Central memory CD8-positive, alpha-beta T cell (primary cell): ENCODE measurements around the gene MDM4.
"Not testable (repeated sequence)": the region's sequence is repeated elsewhere in the genome, so short reads cannot be mapped to it uniquely, and the experiment has no call there.

Source experiments
- ATAC-seq: fragments of 150-1000 bp; cut with Tn5 transposase; replicated peaks from 2 replicates; pipeline ENCODE4 v1.10.0; 2022; ENCODE audit warnings: mild to moderate bottlenecking, moderate FRiP score, moderate number of reproducible peaks; ENCODE audit not compliant: poor library complexity, severe bottlenecking; ENCODE audit errors: extremely low read depth
- DNase-seq, 2 donors: peaks; one replicate each; pipeline ENCODE4 v3.0.0; 2021; ENCODE audit warnings: low spot score in 2 of 2
- H3K27ac Mint-ChIP-seq: one replicate; pipeline ENCODE4 v1.8.0; 2022; ENCODE audit warnings: low read depth, mild to moderate bottlenecking, moderate library complexity, mixed read lengths
- H3K27me3 Mint-ChIP-seq: one replicate; pipeline ENCODE4 v1.8.0; 2022; ENCODE audit warnings: mixed read lengths
- H3K36me3 Mint-ChIP-seq: one replicate; pipeline ENCODE4 v1.8.0; 2022; ENCODE audit warnings: mild to moderate bottlenecking, moderate library complexity, mixed read lengths; ENCODE audit not compliant: insufficient read depth
- H3K4me1 Mint-ChIP-seq: one replicate; pipeline ENCODE4 v1.8.0; 2022; ENCODE audit warnings: mixed read lengths
- H3K4me3 Mint-ChIP-seq: one replicate; pipeline ENCODE4 v1.8.0; 2022; ENCODE audit warnings: mild to moderate bottlenecking, moderate library complexity, mixed read lengths
- H3K9me3 Mint-ChIP-seq: one replicate; pipeline ENCODE4 v1.8.0; 2022; ENCODE audit warnings: mixed read lengths

Gene MDM4

DNA sequence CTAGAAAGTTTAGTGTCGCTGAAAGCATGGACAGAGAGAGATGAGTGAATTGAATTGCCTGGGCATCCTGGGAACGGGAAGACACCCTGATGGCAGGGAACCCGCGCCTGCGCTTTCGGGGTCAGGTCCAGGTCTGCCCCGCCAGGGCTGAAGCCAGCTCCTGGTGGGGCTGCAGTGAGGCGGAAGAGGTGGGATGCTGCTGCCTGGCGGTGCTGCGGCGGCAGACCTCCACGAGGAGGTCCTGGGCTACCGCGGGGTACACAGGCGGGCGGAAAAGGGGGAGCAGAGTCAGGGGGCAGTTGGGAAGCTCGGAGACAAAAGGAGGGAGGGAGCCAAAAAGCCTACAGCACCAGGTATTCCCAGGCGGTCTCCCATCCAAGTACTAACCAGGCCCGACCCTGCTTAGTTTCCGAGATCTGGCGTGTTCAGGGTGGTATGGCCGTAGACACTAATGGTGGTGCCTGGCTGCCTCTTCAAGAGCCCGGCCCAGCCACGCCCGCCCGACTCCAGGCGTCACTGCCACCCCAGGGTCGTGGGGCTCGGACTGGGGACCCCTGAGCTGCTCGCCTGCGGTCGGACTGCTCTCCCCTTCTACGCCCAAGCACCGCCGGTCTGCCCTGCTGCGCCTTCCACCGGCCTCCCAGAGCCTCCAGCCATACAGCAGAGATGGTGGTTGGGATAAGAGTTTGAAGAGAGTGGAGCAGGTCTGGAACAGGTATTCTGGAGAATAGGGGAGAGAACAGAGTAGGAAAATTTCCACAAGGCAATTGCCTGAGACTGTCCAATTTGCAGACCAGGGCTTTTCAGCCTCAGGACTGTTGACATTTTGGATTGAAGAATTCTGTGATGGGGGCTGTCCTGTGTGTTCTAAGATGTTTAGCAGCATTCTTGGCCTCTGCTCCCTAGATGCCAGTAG lies 46.1 kb downstream of the MDM4 start:
- H3K4me1 Mint-ChIP-seq: peaks cover 50% of the 10 kb centered on the region
- DNase-seq (no peak), ATAC-seq (no peak)
- H3K9me3 Mint-ChIP-seq: no peaks in the 10 kb centered on the region
- no peak overlapping the region for H3K4me3 Mint-ChIP-seq
- H3K27me3 Mint-ChIP-seq: no peaks in the 10 kb centered on the region
- H3K27ac Mint-ChIP-seq: no peak overlapping the region
- peaks cover 24% of the 10 kb centered on the region for H3K36me3 Mint-ChIP-seq

DNA sequence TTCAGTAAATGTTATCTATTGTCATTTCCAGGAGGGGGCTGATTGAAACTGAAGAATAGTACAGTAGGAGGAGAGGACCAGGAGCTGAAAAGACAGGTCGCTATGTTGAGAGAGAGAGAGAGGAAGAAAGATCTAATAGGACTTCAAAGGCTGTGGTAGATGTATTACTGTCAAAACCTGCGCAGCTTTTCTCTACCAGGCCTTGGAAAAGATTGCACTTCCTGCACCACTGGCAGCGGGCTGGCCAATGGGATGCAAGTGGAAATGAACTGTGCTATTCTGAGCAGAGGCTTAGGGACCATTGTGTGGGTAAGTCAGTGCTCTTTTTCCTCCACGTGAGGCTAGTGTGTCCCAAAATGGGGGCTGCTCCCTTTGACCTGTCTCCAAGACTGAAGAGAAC lies 47.1 kb downstream of the MDM4 start:
- no peak for ATAC-seq
- DNase-seq: no peak
- Mint-ChIP-seq H3K9me3 (no peaks in the 10 kb centered on the region), H3K4me1 (peaks cover 50% of the 10 kb centered on the region), H3K27me3 (no peaks in the 10 kb centered on the region), H3K4me3 (no peak overlapping the region), H3K36me3 (peaks cover 24% of the 10 kb centered on the region), H3K27ac (peak overlapping the region; percentile 70)

DNA sequence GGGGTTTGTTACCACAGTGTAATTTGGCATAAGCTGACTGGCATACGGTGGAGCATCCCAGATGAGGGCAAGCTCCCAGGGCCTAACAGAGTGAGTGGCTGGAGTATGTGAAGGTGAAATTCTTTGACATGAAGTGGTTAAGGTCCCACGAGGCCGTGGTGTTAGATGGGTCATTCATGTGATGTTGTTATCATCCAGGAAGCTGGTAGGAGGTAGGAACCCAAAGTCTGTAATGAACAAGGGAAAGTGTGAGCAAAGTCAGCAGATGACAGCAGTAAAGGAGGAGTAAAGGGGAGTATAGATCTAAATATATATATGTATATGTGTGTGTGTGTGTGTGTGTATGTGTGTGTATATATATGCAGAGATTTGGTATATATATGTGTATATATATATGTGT lies 47.6 kb downstream of the MDM4 start:
- no peak overlapping the region for H3K4me3 Mint-ChIP-seq
- DNase-seq (no peak), ATAC-seq (no peak)
- H3K27me3 Mint-ChIP-seq: no peaks in the 10 kb centered on the region
- peak overlapping the region; percentile 70 for H3K27ac Mint-ChIP-seq
- H3K9me3 Mint-ChIP-seq: no peaks in the 10 kb centered on the region
- peaks cover 50% of the 10 kb centered on the region for H3K4me1 Mint-ChIP-seq
- H3K36me3 Mint-ChIP-seq: peaks cover 22% of the 10 kb centered on the region

DNA sequence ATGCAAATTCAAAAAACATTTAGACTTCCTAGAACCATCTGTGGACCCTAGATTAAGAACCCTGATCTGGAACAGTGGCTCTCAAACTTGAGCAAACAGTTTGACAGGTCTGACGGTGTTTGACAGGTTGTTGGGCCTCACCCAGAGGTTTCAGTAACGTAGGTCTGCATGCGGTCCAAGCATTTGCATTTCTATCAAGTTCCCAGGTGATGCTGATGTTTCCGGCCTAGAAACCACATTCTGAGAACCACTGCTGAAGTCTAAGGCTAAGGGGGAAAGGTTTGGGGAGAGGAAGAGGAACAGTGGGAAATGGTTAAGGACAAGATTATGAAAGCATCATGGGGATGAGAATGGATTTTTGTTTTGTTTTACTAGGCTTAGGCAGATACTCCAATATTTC lies 48.6 kb downstream of the MDM4 start:
- DNase-seq (peak in 1 of 2 donors; percentile 17), ATAC-seq (peak; percentile 55)
- H3K27me3 Mint-ChIP-seq: no peaks in the 10 kb centered on the region
- no peaks in the 10 kb centered on the region for H3K9me3 Mint-ChIP-seq
- peak overlapping the region; percentile 70 for H3K27ac Mint-ChIP-seq
- H3K4me3 Mint-ChIP-seq: peak overlapping the region; percentile 7
- peaks cover 50% of the 10 kb centered on the region for H3K4me1 Mint-ChIP-seq
- H3K36me3 Mint-ChIP-seq: peaks cover 20% of the 10 kb centered on the region

DNA sequence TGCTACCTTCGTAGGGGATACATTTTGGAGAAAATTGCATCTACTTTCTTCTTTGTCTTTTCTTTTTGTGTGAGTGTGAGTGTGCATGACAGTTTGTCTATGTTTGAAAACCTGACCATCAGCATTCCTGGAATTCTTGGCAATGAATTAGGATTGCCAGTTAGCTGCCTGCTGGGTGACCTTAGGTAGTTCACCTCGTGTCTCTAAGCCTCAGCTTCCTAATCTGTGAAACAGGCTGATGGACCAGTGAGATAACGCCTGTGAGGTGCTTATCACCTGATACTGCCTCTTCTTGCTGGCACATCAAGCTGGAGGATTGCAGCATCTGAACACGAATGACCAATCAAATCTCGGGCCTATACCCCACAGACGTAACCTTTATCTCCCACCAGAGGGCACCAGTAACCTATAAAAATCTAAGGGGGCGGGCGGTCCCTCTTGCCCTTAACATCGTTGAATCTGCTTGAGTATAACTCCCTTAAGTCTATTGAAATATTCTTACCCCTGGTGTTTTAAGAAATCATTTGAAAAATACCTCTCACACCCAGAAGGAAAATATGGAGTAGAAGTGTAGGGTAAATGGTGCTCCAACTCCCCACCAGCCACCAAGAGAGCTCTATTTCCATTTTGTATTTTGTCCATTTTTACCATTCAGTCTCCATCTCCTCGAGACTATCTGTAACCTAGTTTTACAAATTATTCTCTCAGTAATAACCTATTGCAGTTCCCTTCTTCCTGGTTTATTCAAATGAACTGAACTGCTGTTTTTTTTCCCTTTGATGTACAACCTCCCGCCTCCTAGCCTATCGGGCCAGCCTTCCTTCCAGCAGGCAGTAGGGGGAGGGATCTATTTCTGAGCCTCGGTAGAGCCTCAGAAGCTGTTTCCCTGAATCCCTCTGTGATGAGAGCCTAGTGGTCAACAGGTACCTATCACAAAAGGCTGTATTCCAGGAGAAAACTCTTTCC lies 49.7 kb downstream of the MDM4 start:
- H3K36me3 Mint-ChIP-seq: peaks cover 19% of the 10 kb centered on the region
- H3K4me1 Mint-ChIP-seq: peaks cover 42% of the 10 kb centered on the region
- H3K27ac Mint-ChIP-seq: peak overlapping the region; percentile 71
- no peaks in the 10 kb centered on the region for H3K9me3 Mint-ChIP-seq
- H3K4me3 Mint-ChIP-seq: no peak overlapping the region
- DNase-seq (peak in 1 of 2 donors; percentile 58), ATAC-seq (peak; percentile 88)
- no peaks in the 10 kb centered on the region for H3K27me3 Mint-ChIP-seq

DNA sequence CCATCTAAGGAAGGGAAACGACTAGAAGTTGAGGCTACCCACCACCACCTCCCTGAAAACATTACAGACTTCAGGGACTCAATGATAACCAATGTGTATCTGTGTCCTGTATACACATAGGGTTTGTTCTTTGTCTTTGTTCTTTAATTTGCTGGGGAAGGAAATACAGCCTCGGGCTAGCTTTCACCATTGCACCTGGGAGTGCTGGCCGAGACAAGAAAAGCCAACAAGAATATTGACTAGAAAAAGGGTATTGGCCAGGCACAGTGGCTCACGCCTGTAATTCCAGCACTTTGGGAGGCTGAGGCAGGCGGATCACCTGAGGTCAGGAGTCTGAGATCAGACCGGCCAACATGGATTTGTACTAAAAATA lies 50.4 kb downstream of the MDM4 start:
- Mint-ChIP-seq H3K9me3 (no peaks in the 10 kb centered on the region), H3K27me3 (no peaks in the 10 kb centered on the region), H3K27ac (no peak overlapping the region), H3K4me1 (peaks cover 39% of the 10 kb centered on the region), H3K36me3 (peaks cover 20% of the 10 kb centered on the region), H3K4me3 (no peak overlapping the region)
- no peak for ATAC-seq
- DNase-seq: no peak

DNA sequence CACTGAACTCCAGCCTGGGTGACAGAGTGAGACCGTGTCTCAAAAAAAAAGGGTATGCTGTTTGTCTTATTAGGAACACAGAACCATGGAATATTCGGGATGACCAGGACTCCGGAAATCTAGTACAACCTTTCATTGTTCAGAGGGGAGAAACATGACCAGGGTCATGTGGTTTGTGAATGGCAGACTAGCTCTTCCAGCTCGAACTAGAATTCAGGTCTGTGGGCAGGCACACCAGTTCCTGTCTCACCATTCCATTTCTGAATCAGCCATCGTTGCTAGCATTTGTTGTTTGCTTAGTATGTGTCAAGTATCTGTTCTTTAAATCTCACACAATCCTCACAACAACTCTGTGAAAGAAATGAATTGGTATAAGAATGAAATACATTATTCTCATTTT lies 50.9 kb downstream of the MDM4 start:
- no peak overlapping the region for H3K4me3 Mint-ChIP-seq
- H3K4me1 Mint-ChIP-seq: peaks cover 34% of the 10 kb centered on the region
- H3K36me3 Mint-ChIP-seq: peaks cover 16% of the 10 kb centered on the region
- no peak for DNase-seq
- H3K9me3 Mint-ChIP-seq: no peaks in the 10 kb centered on the region
- no peak for ATAC-seq
- no peak overlapping the region for H3K27ac Mint-ChIP-seq
- H3K27me3 Mint-ChIP-seq: no peaks in the 10 kb centered on the region

DNA sequence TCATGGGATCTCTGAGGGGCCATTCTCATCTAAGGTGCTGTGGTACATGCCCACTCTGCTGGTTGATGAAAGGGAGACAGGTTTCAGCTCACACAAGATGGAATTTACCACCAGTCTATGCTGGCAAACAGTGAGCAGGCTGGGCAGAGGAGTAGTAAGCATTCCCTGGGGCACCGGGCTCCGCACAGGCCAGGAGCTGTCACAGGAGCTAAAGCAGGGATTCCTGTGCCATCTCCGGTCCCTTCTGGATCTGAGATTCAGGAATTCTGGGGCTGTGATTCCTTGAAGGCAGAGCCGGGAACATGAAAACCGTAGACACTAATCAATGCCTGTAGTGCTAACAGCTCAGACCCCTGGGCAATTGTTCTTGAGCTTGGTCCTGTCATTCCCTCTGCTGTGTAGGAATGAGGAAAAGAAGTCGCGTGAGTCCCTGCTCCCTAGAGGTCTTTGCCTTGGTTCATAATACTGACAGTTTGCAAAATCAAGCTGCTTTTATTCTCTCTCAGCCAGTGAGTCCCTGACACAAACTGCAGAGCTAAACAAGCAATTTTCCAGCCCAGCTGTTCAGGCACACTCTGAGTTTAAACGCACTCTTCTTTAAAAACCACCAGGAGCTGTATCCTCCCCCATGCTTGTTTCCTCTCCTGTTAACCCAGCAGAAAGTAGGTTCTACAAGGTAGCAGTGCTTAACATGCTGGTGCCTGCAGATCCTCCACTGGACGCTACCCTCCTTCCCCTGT lies 52.5 kb downstream of the MDM4 start:
- Mint-ChIP-seq H3K4me1 (peaks cover 27% of the 10 kb centered on the region), H3K4me3 (no peak overlapping the region), H3K27me3 (no peaks in the 10 kb centered on the region), H3K27ac (no peak overlapping the region), H3K36me3 (peaks cover 20% of the 10 kb centered on the region), H3K9me3 (no peaks in the 10 kb centered on the region)
- ATAC-seq: no peak
- no peak for DNase-seq

DNA sequence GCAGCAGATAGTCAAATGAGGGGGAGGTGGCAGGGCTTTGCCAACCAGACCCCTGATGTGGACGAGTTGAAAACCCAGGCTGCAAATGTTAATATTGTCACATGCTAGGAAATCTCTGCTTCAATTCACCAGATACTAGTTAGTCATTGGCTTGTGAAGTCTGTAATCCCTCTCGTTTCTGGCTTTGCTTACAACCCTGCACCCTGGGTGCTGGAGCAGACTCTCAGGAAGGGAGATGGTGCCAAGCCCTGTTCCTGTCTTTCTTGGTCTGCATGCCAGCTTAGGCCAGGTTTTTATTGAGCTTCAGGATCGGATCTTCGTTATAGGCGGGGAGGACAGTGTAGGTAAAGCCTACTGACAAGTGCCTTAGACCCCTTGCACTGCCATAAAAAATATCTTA lies 53.3 kb downstream of the MDM4 start:
- DNase-seq: no peak
- no peaks in the 10 kb centered on the region for H3K9me3 Mint-ChIP-seq
- H3K36me3 Mint-ChIP-seq: peaks cover 14% of the 10 kb centered on the region
- ATAC-seq: no peak
- no peak overlapping the region for H3K4me3 Mint-ChIP-seq
- H3K27ac Mint-ChIP-seq: no peak overlapping the region
- no peaks in the 10 kb centered on the region for H3K27me3 Mint-ChIP-seq
- peaks cover 19% of the 10 kb centered on the region for H3K4me1 Mint-ChIP-seq

DNA sequence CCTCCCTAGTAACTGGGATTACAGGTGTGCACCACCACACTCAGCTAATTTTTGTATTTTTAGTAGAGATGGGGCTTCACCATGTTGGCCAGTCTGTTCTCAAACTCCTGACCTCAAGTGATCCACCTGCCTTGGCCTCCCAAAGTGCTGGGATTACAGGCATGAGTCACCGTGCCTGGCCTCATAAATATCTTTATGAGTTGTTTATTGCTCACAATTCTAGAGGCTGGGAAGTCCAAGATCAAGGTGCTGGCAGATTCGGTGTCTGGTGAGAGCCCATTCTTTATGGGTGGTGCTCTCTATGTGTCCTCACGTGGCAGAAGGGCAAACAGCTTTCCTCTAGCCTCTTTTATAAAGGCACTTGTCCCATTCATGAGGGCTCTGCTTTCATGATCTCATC lies 53.8 kb downstream of the MDM4 start:
- peaks cover 12% of the 10 kb centered on the region for H3K36me3 Mint-ChIP-seq
- not testable (repeated sequence) for H3K27me3 Mint-ChIP-seq, H3K9me3 Mint-ChIP-seq, DNase-seq, ATAC-seq, H3K27ac Mint-ChIP-seq, H3K4me3 Mint-ChIP-seq
- peaks cover 15% of the 10 kb centered on the region for H3K4me1 Mint-ChIP-seq

DNA sequence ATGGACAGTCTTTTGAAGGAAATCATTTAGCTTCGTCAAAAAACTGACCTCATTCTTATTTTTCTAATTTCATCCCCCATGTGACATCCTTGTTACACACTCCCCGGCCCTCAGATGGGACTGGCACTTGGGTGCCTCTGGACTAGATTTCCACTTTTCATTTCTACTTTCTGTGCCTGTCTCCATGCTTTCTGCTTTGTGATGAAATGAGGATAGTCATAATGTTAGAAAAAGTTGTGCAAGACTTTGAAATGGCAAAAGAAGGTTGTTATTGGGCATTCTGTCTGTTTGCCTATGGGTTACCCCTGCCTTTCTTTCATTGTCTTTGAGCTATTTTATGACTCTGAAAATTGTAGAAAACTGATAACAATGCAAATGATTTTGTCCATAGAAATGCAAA lies 54.9 kb downstream of the MDM4 start:
- peaks cover 4% of the 10 kb centered on the region for H3K4me1 Mint-ChIP-seq
- H3K4me3 Mint-ChIP-seq: no peak overlapping the region
- no peaks in the 10 kb centered on the region for H3K27me3 Mint-ChIP-seq
- ATAC-seq (no peak), DNase-seq (no peak)
- H3K36me3 Mint-ChIP-seq: peaks cover 11% of the 10 kb centered on the region
- H3K27ac Mint-ChIP-seq: no peak overlapping the region
- H3K9me3 Mint-ChIP-seq: no peaks in the 10 kb centered on the region

DNA sequence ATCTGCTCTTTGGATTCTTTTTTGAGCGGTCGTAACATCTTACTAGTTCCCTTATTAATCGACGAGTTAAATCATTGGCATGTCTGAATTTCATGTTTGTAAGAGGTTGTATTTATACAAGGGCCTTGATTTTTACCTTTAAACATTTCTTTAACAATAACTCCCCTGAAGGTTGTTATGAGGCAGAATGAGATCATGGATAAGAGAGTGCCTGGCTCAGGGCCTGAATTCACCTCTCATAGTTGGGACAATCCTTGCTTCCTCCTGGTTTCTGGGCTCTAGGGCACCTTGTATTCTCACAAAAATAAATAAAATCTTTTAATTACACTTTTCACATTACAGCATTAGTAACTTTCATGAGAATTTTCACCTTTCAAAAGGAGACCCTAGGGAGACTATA lies 55.4 kb downstream of the MDM4 start:
- no peaks in the 10 kb centered on the region for H3K27me3 Mint-ChIP-seq
- H3K4me1 Mint-ChIP-seq: no peaks in the 10 kb centered on the region
- ATAC-seq: no peak
- no peak overlapping the region for H3K4me3 Mint-ChIP-seq
- no peaks in the 10 kb centered on the region for H3K9me3 Mint-ChIP-seq
- H3K27ac Mint-ChIP-seq: no peak overlapping the region
- peaks cover 11% of the 10 kb centered on the region for H3K36me3 Mint-ChIP-seq
- DNase-seq: no peak
